MM.1S (cell line): ENCODE measurements around the gene NR6A1.

ENCODE experiments used
- DNase-seq: peaks from one replicate; pipeline ENCODE4 v3.0.0-alpha.2; 2015
- H2AFZ ChIP-seq: fragments of 300-600 bp; sonication (generic); 2 replicates; pipeline ENCODE4 v1.6.0; 2016; ENCODE audit warnings: antibody characterized with exemption, low read length
- H3F3A ChIP-seq: fragments of 300-600 bp; sonication (generic); 2 replicates; pipeline ENCODE4 v1.6.1; 2016; ENCODE audit warnings: mild to moderate bottlenecking, antibody characterized with exemption, low read length, moderate library complexity, mixed read lengths; ENCODE audit not compliant: insufficient read depth
- H3K27ac ChIP-seq: fragments of 300-600 bp; sonication (generic); 2 replicates; pipeline ENCODE4 v1.5.1; 2016; ENCODE audit warnings: mild to moderate bottlenecking, low read length
- H3K27me3 ChIP-seq: fragments of 300-600 bp; sonication (generic); replicated peaks from 2 replicates; pipeline ENCODE4 v1.6.0; 2016; ENCODE audit warnings: low read length; ENCODE audit not compliant: insufficient read depth
- H3K36me3 ChIP-seq: fragments of 300-600 bp; sonication (generic); replicated peaks from 2 replicates; pipeline ENCODE4 v1.6.1; 2016; ENCODE audit warnings: mild to moderate bottlenecking, low read length, mixed read lengths; ENCODE audit not compliant: insufficient read depth
- H3K4me1 ChIP-seq: fragments of 300-600 bp; sonication (generic); 2 replicates; pipeline ENCODE4 v1.6.1; 2016; ENCODE audit warnings: low read length, mixed read lengths
- H3K4me2 ChIP-seq: fragments of 300-600 bp; sonication (generic); 2 replicates; pipeline ENCODE4 v1.6.0; 2016; ENCODE audit warnings: low read depth, low read length
- H3K4me3 ChIP-seq: fragments of 300-600 bp; sonication (generic); 2 replicates; pipeline ENCODE4 v1.5.1; 2016; ENCODE audit warnings: low read length, mixed read lengths
- H3K79me2 ChIP-seq: fragments of 300-600 bp; sonication (generic); 2 replicates; pipeline ENCODE4 v1.6.1; 2016; ENCODE audit warnings: mixed run types, low read length, mixed read lengths
- H3K9ac ChIP-seq: fragments of 300-600 bp; sonication (generic); 2 replicates; pipeline ENCODE4 v1.6.1; 2016; ENCODE audit warnings: low read length, mixed read lengths
- H3K9me2 ChIP-seq: fragments of 300-600 bp; sonication (generic); replicated peaks from 2 replicates; pipeline ENCODE4 v1.6.1; 2016; ENCODE audit warnings: mild to moderate bottlenecking, low read length, mixed read lengths; ENCODE audit not compliant: insufficient read depth
- H3K9me3 ChIP-seq: fragments of 300-600 bp; sonication (generic); replicated peaks from 2 replicates; pipeline ENCODE4 v1.6.1; 2016; ENCODE audit warnings: mild to moderate bottlenecking, low read length, mixed read lengths; ENCODE audit not compliant: insufficient read depth
- H4K20me1 ChIP-seq: fragments of 300-600 bp; sonication (generic); 2 replicates; pipeline ENCODE4 v1.6.1; 2016; ENCODE audit warnings: mild to moderate bottlenecking, low read length, moderate library complexity, mixed read lengths; ENCODE audit not compliant: insufficient read depth
- CTCF ChIP-seq: fragments of 300-600 bp; sonication (generic); IDR thresholded peaks from 2 replicates; pipeline ENCODE4 v1.5.1; 2016; ENCODE audit warnings: antibody characterized with exemption, low read length, mixed read lengths
- EZH2 ChIP-seq: fragments of 300-600 bp; sonication (generic); optimal IDR thresholded peaks from 2 replicates; pipeline ENCODE3; 2017; ENCODE audit warnings: low read depth, mild to moderate bottlenecking, antibody characterized with exemption, low read length, mixed read lengths
- EZH2phosphoT487 ChIP-seq: fragments of 300-600 bp; sonication (generic); IDR thresholded peaks from 2 replicates; pipeline ENCODE4 v1.6.1; 2018; ENCODE audit warnings: antibody characterized with exemption, low read length

Gene NR6A1

GRCh38 chr9:124478354-124478753, 292.8 kb downstream of the NR6A1 start:
- Histone ChIP-seq H3K9me2 (no peaks in the 10 kb centered on the region), H2AFZ (no peak overlapping the region), H3K4me1 (no peaks in the 10 kb centered on the region), H3K79me2 (no peaks in the 10 kb centered on the region), H3K27ac (no peak overlapping the region), H3K9me3 (no peaks in the 10 kb centered on the region), H3K4me2 (no peak overlapping the region), H3F3A (no peaks in the 10 kb centered on the region), H3K9ac (no peak overlapping the region), H3K4me3 (no peak overlapping the region), H3K36me3 (no peaks in the 10 kb centered on the region), H3K27me3 (peaks cover 62% of the 10 kb centered on the region), H4K20me1 (no peaks in the 10 kb centered on the region)
- TF ChIP-seq EZH2, result no peak
- no peak for TF ChIP-seq CTCF
- no peak for TF ChIP-seq EZH2phosphoT487
- no peak for DNase-seq

GRCh38 chr9:124477648-124478285, 293.3 kb downstream of the NR6A1 start:
- Histone ChIP-seq H3K27ac (no peak overlapping the region), H3K36me3 (no peaks in the 10 kb centered on the region), H3F3A (no peaks in the 10 kb centered on the region), H3K4me1 (no peaks in the 10 kb centered on the region), H3K9ac (no peak overlapping the region), H3K4me3 (no peak overlapping the region), H2AFZ (no peak overlapping the region), H3K4me2 (no peak overlapping the region), H3K9me2 (no peaks in the 10 kb centered on the region), H3K9me3 (no peaks in the 10 kb centered on the region), H4K20me1 (no peaks in the 10 kb centered on the region), H3K27me3 (peaks cover 64% of the 10 kb centered on the region), H3K79me2 (no peaks in the 10 kb centered on the region)
- DNase-seq, result no peak
- no peak for TF ChIP-seq EZH2
- TF ChIP-seq EZH2phosphoT487, result no peak
- no peak for TF ChIP-seq CTCF

GRCh38 chr9:124477211-124477647, 293.9 kb downstream of the NR6A1 start:
- no peaks in the 10 kb centered on the region for H3K79me2 ChIP-seq
- no peaks in the 10 kb centered on the region for H3F3A ChIP-seq
- no peaks in the 10 kb centered on the region for H3K9me2 ChIP-seq
- DNase-seq, result no peak
- no peak overlapping the region for H3K4me3 ChIP-seq
- H2AFZ ChIP-seq, result no peak overlapping the region
- no peak overlapping the region for H3K27ac ChIP-seq
- no peaks in the 10 kb centered on the region for H3K9me3 ChIP-seq
- TF ChIP-seq CTCF (no peak), EZH2 (no peak), EZH2phosphoT487 (no peak)
- no peaks in the 10 kb centered on the region for H4K20me1 ChIP-seq
- no peaks in the 10 kb centered on the region for H3K4me1 ChIP-seq
- H3K27me3 ChIP-seq, result peaks cover 66% of the 10 kb centered on the region
- H3K9ac ChIP-seq, result no peak overlapping the region
- H3K4me2 ChIP-seq, result no peak overlapping the region
- H3K36me3 ChIP-seq, result no peaks in the 10 kb centered on the region
